ENCODE measurements around the gene STRA6.

- no peak for TF ChIP-seq CTCF (IDR thresholded peaks at IDR 0.05)
- TF ChIP-seq POLR2A (IDR thresholded peaks at IDR 0.05): no peak
Observed at GRCh38 chr15:74159773-74160172, 42.8 kb downstream of the STRA6 start.
